GM18868 (cell line): ENCODE results near the gene TAS2R39.
"Not testable (repeated sequence)": the region's sequence is repeated elsewhere in the genome, so short reads cannot be mapped to it uniquely, and the experiment has no call there.

Experiments used
- ATAC-seq: cut with Tn5 transposase; IDR thresholded peaks from one replicate; pipeline ENCODE4 v1.9.1; 2021; ENCODE audit warnings: mild to moderate bottlenecking, moderate library complexity; ENCODE audit not compliant: unreplicated experiment

TAS2R39 gene

DNA sequence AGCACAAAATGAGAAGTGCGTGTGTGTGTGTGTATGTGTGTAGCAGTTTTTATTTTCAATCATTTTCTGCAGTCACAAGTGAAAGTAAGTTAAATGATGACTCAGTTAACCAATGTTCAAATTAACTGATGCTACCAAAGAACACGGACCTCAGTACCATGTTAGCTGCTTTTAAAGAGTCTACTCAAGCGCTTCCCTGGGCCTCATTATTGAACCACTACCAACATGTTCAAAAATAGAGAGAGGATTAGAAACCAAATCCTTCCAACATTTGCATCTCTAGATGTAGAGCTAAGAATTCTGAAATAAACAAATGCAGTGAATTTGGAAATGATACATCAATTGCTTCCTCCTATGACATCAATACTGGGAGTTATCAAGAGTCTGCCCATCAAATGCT, at the start of gene TAS2R39:
TAS2R39 (plus strand) TSS at position 396 of the 400 bp plus-strand sequence; CDS start at position 396, 0 bp downstream.
- ATAC-seq = peak; percentile 58

DNA sequence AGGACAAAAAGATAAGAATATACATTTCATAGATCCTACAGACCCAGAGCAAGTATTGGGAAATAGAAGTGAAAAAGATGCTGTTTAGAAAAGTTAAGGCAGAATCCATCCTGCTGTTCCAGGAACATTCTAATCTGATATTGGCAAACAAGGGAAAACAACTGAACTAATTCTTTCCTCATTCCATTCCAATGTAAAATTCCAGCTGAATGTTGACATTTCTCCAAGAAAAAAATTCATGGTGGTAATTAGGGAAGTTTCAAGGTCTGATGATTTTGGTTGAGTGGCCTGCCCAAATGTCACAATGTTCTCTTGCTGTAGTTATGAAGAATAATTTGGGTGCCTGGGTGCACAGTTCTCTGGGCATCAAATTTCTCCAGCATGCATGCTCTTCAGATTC, 36.1 kb upstream of the TAS2R39 start:
- ATAC-seq = no peak

DNA sequence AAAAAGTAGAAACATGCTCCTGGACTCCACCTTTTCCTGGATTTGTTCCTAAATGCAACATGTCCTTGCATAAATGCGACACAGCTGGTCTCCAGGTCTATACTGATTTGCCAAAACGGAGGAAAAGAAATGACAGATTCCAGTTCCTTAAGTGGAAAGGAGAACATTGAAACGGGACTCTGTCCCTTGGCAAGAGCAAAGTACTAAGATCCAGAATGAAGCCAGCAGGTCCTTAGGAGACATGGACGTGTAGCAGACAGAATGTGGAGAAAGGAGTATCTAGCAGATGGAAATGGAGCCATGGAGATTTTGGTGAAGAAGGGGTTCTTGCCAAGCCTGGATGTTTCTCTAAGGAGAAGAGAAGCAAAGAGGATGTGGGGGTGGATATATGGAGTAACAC, 35.2 kb upstream of the TAS2R39 start:
- no peak for ATAC-seq

DNA sequence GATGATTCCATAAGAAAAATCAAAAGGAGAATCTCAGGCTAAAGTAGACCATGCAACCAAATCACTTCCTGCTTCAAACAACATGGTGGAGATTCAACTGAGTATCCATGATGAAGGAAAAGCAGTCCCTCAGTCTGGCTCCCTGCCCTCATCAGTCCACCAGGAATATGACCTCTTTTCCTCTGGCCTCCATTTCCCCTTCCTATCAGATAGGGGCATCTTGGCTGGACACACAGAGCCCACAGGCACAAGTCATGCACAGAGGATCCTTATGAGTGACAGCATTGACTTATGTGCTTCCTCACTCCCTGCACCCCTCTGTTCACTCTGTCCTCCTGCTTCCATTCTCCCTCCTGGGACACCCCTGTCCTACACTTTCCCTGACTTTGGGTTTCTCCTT, 34.6 kb upstream of the TAS2R39 start:
- no peak for ATAC-seq

DNA sequence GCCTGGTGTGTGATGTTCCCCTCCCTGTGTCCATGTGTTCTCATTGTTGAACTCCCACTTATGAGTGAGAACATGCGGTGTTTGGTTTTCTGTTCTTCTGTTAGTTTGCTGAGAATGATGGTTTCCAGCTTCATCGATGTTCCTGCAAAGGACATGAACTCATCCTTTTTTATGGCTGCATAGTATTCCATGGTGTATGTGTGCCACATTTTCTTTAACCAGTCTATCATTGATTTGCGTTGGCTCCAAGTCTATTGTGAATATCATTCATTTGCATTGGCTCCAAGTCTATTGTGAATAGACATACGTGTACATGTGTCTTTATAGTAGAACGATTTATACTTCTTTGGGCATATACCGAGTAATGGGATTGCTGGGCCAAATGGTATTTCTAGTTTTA, 32.5 kb upstream of the TAS2R39 start:
- ATAC-seq = not testable (repeated sequence)

DNA sequence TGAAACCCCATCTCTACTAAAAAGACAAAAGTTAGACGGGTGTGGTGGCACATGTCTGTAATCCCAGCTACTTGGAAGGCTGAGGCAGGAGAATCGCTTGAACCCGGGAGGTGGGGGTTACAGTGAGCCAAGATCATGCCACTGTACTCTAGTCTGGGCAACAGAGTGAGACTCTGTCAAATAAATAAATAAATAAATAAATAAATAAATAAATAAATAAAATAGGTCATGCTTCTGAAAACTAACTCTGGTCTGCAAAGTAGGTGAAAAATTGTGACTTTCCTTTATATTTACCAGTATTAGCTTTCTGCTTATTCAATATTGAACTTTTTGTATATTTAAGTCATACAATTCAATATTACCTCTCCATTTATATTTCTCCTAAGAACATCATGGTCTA, 24.6 kb upstream of the TAS2R39 start:
- ATAC-seq = not testable (repeated sequence)

DNA sequence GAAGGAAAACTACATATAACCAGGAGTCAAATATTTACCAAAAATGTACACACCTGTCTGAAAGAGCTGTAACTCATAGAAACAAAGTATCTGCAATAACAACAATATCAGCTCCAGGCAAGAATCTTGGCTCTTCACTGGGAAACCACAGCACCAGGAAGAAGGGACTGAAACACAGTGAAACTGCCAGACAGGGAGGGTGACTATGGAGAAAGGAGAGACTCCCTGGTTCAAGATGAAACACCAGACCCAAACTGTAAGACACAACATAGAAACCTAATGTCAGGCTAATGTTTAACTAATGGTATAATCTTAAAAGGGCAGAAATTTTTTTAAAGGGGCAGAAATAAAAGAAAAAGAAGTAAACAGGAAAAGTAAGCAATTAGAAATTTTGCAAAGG, 11.5 kb upstream of the TAS2R39 start:
- ATAC-seq = no peak

DNA sequence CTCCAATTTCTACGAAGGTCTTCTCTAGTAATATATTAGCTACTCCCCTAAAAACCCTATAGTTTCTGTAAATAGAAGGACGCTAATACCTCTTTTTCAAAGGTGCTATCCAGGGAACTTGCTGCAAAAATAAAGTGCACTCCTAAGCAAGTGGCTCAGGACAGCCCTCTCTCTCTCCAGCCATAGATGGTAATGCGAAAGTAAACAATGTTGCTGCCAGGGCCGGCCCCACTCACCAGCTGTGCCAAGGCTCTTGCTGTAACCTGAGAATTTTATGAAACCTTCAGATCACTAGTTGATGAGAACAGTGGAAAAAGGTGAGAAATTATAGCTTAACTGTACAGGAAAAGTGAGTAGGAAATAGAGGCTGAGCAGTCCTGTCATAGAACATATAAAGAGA, 10.9 kb upstream of the TAS2R39 start:
- no peak for ATAC-seq

DNA sequence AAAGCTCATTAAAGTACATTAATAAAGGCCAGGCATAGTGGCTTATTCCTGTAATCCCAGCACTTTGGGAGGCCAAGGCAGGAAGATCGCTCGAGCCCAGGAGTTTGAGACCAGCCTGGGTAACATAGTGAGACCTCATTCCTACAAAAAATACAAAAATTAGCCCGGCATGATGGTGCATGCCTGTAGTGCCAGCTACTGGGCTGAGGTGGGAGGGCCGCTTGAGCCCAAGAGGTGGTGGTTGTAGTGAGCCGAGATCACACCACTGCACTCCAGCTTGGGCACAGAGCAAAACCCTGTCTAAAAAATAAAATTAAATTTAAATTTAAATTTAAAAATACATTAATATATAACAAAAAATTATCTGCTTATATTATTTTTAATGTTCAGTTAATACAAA, 7.1 kb upstream of the TAS2R39 start:
- no peak for ATAC-seq

DNA sequence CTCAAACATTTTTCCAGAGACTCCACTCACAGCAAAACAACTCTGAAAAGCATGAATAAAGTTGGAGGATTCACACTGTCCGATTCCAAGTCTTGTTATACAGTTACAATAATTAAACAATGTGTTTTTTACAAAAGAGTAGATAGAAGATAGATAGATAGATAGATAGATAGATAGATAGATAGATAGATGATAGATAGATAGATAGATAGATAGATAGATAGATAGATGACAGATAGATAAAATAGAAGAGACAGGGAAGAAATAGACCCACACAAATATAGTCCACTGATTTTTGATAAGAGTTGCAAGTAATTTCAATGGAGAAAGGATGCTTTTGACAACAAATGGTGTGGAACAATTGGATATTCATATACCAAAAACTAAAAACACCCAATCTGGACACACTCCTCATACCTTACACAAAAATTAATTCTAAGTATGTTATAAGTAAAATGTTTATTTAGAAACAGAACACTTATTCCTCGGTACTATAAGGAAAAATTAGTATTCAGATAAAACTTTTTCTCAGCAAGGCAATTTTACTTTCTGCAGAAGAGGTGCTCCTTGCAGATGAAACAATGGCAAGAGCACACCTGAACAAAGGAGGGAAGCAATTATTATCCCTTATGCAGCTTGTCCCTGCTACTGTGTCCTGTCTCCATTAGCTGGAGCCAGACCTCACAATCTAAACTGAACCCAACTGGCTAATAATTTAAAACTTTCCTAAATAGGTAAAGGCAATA, 5.7 kb upstream of the TAS2R39 start:
- ATAC-seq = no peak

DNA sequence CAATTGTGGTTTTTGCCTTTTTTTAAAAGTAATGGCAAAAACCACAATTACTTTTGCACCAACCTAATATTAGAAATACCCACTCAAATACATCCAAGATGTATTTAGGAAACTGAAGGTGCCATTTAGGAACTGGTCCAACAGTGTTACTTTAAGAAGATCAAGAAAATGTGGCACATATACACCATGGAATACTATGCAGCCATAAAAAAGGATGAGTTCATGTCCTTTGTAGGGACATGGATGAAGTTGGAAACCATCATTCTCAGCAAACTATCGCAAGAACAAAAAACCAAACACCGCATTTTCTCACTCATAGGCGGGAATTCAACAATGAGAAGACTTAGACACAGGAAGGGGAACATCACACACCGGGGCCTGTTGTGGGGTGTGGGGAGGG, 2.4 kb upstream of the TAS2R39 start:
- not testable (repeated sequence) for ATAC-seq

DNA sequence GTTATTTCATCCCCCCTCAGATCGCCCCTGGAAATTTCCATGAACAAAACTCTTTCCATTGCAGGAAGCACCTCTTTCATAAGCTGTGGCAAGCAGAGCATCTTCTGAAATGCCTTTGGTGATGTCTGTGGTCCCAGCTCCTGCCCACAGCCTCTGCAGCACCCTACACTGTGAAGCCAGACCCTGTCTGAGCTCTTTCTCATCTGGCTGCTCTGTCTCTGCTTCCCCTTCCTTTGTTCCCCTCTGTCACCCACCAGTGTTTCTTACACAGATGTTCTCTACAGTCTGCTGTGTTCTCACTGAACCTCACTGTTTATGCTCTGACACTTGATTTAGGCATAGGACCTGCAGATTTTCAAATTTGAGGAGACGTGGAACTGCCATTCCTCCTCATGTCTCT, 1.9 kb upstream of the TAS2R39 start:
- ATAC-seq = no peak

DNA sequence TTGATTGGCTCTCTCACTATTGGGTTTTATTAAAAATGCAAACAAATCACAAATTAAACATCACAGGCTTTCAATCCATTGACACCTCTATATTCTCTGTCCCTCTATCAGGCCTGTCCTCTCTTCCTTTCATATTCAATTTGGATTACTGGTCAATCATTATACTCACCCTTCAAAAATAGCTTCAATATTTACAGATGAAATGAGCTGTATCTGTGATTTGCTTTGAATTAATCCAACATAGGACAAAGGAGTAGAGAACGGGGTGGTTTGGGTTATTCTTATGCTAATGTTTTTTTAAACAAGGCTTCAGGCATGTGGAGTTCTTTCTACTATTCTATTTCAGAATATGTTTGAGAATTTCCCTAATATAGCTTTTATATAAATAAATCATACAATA, 2.3 kb downstream of the TAS2R39 start:
- ATAC-seq = no peak

DNA sequence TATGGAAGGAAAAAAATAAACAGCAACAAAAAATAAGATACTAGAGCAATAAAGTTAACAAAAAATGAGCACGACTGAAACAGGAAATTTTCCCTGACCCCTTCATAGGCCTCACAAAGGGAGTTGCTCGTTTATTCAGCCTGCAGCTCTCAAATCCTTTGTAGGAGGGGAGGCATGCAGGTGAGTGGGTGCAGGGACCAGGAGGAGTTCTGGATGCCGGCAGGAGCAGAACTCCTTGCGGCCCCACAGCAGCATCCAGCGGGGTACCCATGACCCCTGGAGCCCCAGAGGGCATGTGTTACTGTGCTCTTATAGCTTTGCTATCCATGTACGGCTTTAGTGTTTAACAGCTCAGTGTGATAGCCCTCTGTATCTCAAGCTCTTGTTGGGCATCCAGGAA, 5.8 kb downstream of the TAS2R39 start:
- no peak for ATAC-seq

DNA sequence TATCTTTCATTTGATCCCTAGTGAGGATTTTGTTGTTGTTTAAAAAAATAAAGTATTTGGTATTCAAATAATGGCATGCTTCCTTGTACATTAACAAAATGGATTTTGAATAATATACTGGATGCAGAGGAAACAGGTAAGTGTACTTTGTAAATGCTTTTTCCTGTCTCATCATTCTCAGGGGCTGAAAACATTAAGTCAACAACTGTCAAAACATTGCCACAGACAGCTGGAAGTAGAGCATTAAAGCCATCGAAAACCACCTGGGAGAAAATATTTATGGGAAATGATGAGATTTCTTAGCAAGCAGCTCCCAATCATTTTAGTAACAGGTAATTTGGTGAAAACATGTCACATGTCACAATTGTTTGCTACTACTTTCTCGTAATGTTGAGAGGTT, 10.7 kb downstream of the TAS2R39 start:
- no peak for ATAC-seq

DNA sequence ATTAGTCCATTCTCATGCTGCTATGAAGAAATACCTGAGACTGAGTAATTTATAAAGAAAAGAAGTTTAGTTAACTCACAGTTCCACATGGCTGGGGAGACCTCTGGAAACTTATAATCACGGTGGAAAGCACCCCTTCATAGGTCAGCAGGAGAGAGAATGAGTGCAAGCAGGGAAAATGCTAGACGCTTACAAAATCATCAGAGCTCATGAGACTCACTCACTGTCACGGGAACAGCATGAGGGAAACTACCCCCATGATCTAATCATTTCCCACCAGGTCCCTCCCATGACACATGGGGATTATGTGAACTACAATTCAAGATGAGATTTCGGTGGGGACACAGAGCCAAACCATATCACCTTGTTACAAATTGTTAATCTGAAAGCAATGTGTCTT, 15.8 kb downstream of the TAS2R39 start:
- ATAC-seq = peak; percentile 87

DNA sequence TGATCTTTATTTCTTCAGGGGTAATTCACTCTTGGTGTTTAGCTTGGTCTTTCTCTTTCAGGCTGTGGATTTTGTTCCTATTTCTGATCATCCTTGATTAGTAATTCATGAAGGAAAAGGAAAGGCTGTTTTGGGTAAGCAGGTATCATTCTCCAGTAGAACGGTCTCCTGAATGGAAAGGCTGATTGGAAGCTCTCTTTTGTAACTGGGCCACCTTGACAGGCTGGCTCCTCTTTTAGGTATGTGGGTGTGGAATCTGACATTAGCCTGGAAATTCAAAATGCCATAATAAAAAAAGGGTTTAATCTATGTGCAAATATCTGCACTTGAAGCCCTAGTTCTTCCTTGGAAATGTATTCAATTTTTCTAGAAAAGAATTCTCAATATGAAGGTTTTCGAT, 18.9 kb downstream of the TAS2R39 start:
- no peak for ATAC-seq

DNA sequence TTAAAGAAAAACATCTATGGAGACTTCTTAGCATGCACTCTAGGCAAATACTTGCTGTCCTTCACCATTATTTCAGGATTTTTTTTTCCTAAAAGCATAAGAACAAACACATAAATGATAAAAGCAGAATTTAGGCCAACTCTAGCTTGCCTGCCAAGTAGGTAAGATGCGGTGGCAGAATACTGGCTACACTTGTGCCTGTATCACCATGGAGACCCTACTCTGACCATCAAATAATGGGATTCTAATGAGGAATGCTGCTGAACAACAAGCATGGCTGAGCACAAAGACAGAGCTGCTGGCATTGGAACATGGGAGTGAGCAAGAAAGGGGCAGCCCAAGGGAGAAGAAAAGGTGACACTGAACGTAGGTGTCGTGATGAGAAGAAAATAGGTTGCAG, 20.2 kb downstream of the TAS2R39 start:
- no peak for ATAC-seq

DNA sequence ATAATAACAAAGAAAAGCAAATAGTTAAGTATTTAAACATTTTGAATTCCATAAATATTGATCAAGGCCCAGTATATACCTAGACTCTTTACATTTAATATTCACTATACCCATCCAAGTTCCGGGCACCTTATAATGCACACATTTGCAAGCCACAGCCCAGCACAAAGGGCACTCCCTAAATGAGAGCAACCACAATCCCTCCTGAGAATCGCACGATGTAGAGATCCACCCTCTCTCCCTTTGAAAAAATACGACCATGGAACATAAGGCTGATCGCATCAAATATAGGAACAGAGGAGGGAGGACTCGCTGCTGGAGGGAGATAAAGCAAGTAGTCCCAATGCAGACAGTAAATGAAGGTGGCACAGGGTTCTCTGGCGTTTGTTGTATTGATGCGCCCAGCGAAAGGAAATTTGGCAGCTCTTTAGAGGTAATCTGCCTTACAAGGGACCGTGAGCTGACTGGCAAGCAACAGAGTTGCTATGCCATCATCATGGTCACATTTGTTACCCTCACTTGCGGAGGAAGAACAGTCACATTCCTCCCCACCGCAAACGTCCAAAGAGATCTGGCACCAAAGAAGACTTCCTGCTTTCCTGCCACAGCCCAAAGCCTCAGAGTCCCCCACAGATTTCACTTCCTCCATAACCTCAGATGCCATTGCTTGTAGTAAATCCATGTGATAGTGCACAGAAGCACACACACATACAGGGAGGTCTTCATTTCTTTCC, 22.5 kb downstream of the TAS2R39 start:
- peak; percentile 94 for ATAC-seq

DNA sequence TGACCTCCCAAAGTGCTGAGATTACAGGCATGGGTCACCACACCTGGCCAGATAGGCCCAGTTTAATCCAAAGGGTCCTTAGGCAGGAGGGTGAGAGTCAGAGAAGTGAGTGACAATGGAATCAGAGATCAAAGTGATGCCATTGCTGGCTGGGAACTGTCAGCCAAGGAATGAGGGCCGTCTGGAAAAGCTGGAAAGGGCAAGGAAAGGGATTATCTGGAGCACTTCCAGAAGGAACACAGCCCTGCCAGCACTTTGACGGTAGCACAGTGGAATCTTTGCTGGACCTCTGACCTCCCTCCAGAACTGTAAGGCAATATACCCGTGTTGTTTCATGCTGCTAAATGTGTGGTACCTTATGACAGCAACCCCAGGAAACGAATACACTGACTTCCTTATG, 27.3 kb downstream of the TAS2R39 start:
- ATAC-seq = no peak

DNA sequence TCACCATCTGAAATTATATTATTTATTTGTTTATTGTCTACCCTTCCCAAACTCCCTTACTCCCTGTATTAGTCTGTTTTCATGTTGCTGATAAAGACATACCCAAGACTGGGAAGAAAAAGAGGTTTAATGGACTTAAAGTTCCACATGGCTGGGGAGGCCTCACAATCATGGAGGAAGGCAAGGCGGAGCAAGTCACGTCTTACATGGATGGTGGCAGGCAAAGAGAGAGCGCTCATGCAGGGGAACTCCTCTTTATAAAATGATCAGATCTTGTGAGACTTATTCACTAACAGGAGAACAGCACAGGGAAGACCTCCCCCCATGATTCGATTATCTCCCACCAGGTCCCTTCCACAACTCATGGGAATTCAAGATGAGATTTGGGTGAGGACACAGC, 30.3 kb downstream of the TAS2R39 start:
- not testable (repeated sequence) for ATAC-seq
